GM18505 (cell line): ENCODE results near the gene BMP10.

Experiments used
- ATAC-seq: cut with Tn5 transposase; IDR thresholded peaks from one replicate; pipeline ENCODE4 v1.9.1; 2021; ENCODE audit not compliant: unreplicated experiment
- POLR2A ChIP-seq: IDR thresholded peaks from 4 replicates; pipeline ENCODE4 v1.6.1; 2011; ENCODE audit warnings: borderline replicate concordance; ENCODE audit not compliant: insufficient read depth, insufficient read length; ENCODE audit errors: extremely low read depth

BMP10 gene

GRCh38 chr2:68835621-68836020 lies 35.6 kb downstream of the BMP10 start:
- TF ChIP-seq POLR2A: no peak
- ATAC-seq: no peak

DNA sequence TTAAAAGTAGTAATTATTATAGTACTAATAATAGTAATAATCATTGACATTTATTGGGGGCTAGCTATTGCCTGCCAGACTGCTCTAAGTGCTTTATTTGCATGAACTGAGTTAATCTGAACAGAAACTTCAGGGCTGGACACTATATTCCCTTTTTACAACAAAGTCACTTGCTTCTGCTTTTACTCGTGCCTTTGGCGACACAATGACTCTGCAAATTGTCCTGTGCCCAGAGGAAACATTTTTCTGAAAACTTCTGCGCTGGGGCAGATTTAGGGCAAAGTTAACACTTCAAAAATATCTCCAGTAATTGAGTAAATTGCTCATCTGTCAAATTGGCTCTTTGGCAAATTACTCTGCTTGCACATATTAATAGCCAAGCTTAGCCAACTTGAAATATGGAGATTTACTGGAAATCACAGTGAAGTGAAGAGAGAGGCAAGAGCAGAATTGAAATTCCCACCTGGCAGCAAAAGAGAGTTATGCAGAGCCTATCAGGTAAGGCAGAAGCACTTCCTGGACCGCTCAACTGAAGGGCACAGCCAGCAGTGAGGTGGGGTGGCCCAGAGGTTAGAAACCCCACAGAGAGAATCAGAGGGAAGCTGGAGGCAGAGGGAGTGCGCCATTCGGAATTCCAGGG lies 36.3 kb downstream of the BMP10 start:
- TF ChIP-seq POLR2A: no peak
- ATAC-seq: no peak

GRCh38 chr2:68833162-68833561 lies 38.0 kb downstream of the BMP10 start:
- no peak for TF ChIP-seq POLR2A
- ATAC-seq: no peak

DNA sequence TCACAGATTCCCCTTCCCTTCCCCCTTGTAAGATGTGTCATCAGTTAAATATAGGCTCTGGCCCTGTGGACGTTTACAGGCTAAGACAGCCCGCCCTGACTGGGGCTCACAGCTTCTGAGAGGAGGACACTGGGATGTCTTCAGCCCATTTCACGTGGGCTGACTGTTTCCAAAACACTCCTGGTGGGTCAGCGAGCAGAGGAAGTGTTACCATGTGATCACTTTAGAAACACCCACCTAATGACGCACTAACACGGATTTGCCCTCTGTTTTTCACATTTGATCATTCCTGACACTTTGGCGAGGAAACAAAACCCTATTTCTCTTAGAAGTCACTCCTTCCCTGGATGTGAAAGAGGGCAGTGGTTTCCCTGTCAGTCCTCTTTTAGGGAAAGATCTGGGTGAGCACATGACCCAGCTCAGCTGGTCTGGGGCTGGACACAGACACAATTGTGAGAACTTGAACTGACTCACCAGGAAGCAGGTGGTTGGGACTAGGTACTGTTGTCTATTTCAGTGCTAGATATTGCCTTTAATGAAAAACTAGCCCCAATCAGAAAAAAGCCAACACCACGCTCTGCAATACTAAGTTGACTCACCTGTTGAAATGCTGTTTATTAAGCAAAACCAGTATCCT lies 38.8 kb downstream of the BMP10 start:
- TF ChIP-seq POLR2A: peak; percentile 19
- ATAC-seq: peak; percentile 58

GRCh38 chr2:68831686-68832232 lies 39.4 kb downstream of the BMP10 start:
- no peak for ATAC-seq
- TF ChIP-seq POLR2A: no peak

DNA sequence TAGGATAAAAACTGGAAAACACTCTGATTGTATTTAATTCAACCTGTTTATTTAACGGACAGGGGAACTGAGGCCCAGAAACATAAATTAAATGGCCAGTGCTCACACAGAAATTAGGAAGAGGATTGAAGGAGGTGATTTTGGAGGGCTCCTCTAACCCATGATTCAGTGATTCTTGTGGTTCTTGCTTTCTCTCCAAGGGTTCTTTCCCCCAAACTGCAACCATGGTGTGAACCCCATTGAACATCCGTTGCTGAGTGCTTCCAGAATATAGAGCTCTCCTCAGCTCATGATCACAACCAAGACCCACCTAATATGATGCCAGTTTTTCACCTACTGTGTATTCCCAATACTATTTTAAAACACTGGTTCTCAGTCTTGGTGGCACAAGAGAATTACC lies 41.4 kb downstream of the BMP10 start:
- ATAC-seq: no peak

GRCh38 chr2:68828887-68829708 lies 42.1 kb downstream of the BMP10 start:
- no peak for TF ChIP-seq POLR2A
- ATAC-seq: no peak

More for the DNA sequence above, 41.4 kb downstream of the BMP10 start:
- TF ChIP-seq POLR2A: no peak

GRCh38 chr2:68827666-68828065 lies 43.5 kb downstream of the BMP10 start:
- no peak for TF ChIP-seq POLR2A
- no peak for ATAC-seq

GRCh38 chr2:68825866-68826265 lies 45.3 kb downstream of the BMP10 start:
- TF ChIP-seq POLR2A: no peak
- ATAC-seq: no peak

DNA sequence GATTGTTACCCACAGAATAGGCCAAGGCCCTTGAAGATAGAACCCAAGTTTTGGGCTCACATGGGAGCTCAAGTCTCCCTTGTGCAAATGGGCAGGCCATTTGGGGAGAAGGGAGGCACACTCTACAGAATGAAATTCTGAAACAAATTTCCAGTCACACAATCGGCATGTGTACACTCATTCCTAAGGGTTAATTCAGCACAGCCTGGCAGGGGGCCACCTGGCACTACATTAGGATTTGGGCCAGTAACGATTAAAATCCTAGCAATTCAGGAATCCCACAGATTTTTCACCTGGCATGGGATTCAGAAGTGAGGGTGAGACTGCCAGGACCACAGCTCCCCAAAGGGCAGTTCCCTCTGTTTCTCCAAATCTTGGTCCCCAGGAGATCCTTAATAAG lies 46.4 kb downstream of the BMP10 start:
- no peak for TF ChIP-seq POLR2A
- no peak for ATAC-seq

DNA sequence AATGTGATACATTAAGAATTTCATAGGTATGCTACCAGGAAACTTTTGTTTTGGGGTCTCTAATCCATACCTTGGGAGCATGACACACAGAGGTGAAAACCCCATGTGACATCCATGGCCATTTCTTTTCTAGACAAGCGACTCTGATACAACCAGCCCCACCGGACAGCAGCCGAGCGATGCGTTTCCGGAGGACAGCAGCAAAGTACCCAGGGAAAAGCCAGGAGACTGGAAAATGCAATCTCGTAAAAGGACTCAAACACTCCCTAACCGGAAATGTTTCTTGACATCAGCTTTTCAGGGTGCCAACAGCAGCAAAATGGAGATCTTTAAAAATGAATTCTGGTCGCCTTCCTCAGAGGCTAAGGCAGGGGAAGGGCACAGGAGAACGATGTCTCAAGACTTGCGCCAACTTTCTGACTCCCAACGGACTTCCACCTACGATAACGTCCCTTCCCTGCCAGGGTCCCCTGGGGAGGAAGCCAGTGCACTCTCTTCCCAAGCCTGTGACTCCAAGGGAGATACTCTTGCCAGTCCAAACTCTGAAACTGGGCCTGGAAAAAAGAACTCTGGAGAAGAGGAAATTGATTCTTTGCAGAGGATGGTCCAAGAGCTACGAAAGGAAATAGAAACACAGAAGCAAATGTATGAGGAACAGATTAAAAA lies 48.9 kb downstream of the BMP10 start:
- ATAC-seq: no peak
- no peak for TF ChIP-seq POLR2A

- no peak for TF ChIP-seq POLR2A
- ATAC-seq: no peak
These were observed 51.6 kb downstream of the BMP10 start for GRCh38 chr2:68819556-68819955.

DNA sequence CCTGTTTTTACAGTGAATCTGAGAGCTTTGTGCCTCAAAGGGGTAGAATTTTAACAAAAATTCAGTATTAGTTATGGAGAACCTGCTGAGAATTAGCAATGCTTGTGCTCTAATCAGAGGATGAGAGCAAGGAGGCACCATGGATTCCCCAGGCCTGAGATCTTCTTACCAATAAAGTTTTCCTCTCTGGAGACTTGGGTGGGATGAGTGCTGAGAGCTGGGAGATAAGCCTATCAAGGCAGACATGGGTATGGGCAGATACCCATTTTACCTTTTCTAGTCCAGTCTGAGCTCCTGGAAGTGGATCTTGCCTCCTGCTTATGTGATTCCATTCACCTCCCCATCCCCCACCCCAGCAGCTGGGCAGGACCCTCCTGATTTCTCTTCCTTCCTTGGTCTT lies 53.9 kb downstream of the BMP10 start:
- ATAC-seq: no peak
- no peak for TF ChIP-seq POLR2A
